Ishikawa (cell line): ENCODE measurements around the gene IMPDH2.

Experiments
- CEBPB ChIP-seq: IDR thresholded peaks from 2 replicates; pipeline ENCODE4 v1.6.1; 2012
- EP300 ChIP-seq: IDR thresholded peaks from 2 replicates; pipeline ENCODE4 v1.6.1; 2012; ENCODE audit warnings: borderline replicate concordance
- FOXM1 ChIP-seq: IDR thresholded peaks from 2 replicates; pipeline ENCODE4 v1.6.1; 2012; ENCODE audit warnings: low read depth, borderline replicate concordance
- MAX ChIP-seq: IDR thresholded peaks from 2 replicates; pipeline ENCODE4 v1.6.1; 2012
- RAD21 ChIP-seq: IDR thresholded peaks from 2 replicates; pipeline ENCODE4 v1.6.1; 2012; ENCODE audit warnings: low read depth
- REST ChIP-seq: IDR thresholded peaks from 2 replicates; pipeline ENCODE4 v1.6.1; 2012; ENCODE audit warnings: low read depth, mild to moderate bottlenecking
- TAF1 ChIP-seq: IDR thresholded peaks from 2 replicates; pipeline ENCODE4 v1.6.1; 2012; ENCODE audit warnings: low read depth, mild to moderate bottlenecking
- TCF12 ChIP-seq: IDR thresholded peaks from 2 replicates; pipeline ENCODE4 v1.6.1; 2012; ENCODE audit warnings: low read depth
- TEAD4 ChIP-seq: IDR thresholded peaks from 2 replicates; pipeline ENCODE4 v1.6.1; 2012
- USF1 ChIP-seq: IDR thresholded peaks from 2 replicates; pipeline ENCODE4 v1.6.1; 2012
- ZBTB7A ChIP-seq: IDR thresholded peaks from 2 replicates; pipeline ENCODE4 v1.6.1; 2012; ENCODE audit warnings: low read depth

GRCh38 chr3:49006408-49007067 is 22.7 kb downstream of the IMPDH2 start:
- TF ChIP-seq RAD21 (no peak), REST (no peak), EP300 (no peak), TAF1 (no peak), ZBTB7A (no peak), CEBPB (no peak), MAX (no peak), TEAD4 (no peak), FOXM1 (no peak), TCF12 (no peak), USF1 (no peak)
